Smooth muscle cell (in vitro differentiated cells): ENCODE measurements around the gene GDPGP1. TPM values are rescaled to one million over a fixed set of nuclear protein-coding genes. Genes with fewer than 3 reads are reported as not detected.

Experiments used
- DNase-seq: peaks from one replicate; lab custom pipeline; 2025; ENCODE audit not compliant: unreplicated experiment; lab: John Stamatoyannopoulos, UW
- H2AFZ ChIP-seq: fragments of 200-600 bp; sonication (generic); 2 replicates; pipeline ENCODE4 v1.6.0; 2016; ENCODE audit warnings: antibody characterized with exemption, low read depth, mild to moderate bottlenecking
- H3F3A ChIP-seq: fragments of 200-600 bp; sonication (generic); 2 replicates; pipeline ENCODE4 v1.6.0; 2017; ENCODE audit warnings: antibody characterized with exemption, low read depth
- H3K27ac ChIP-seq: fragments of 200-600 bp; sonication (generic); 2 replicates; pipeline ENCODE4 v1.5.1; 2016; ENCODE audit warnings: low read depth, mild to moderate bottlenecking
- H3K27me3 ChIP-seq: fragments of 200-600 bp; sonication (generic); 2 replicates; pipeline ENCODE4 v1.6.1; 2016; ENCODE audit warnings: low read depth, mild to moderate bottlenecking
- H3K36me3 ChIP-seq: fragments of 200-600 bp; sonication (generic); 2 replicates; pipeline ENCODE4 v1.5.1; 2016; ENCODE audit warnings: low read depth
- H3K4me1 ChIP-seq: fragments of 200-600 bp; sonication (generic); 2 replicates; pipeline ENCODE4 v1.5.1; 2016; ENCODE audit warnings: low read depth
- H3K4me2 ChIP-seq: fragments of 200-600 bp; sonication (generic); 2 replicates; pipeline ENCODE4 v1.6.0; 2016; ENCODE audit warnings: mild to moderate bottlenecking
- H3K4me3 ChIP-seq: fragments of 200-600 bp; sonication (generic); 2 replicates; pipeline ENCODE4 v1.5.1; 2016; ENCODE audit warnings: mild to moderate bottlenecking
- H3K79me2 ChIP-seq: fragments of 200-600 bp; sonication (generic); 2 replicates; pipeline ENCODE4 v1.6.0; 2016; ENCODE audit warnings: low read depth, mild to moderate bottlenecking
- H3K9ac ChIP-seq: fragments of 200-600 bp; sonication (generic); 2 replicates; pipeline ENCODE4 v1.6.0; 2016; ENCODE audit warnings: low read depth
- H3K9me3 ChIP-seq: fragments of 200-600 bp; sonication (generic); replicated peaks from 2 replicates; pipeline ENCODE4 v1.5.1; 2016; ENCODE audit warnings: low read depth
- H4K20me1 ChIP-seq: fragments of 200-600 bp; sonication (generic); 2 replicates; pipeline ENCODE4 v1.6.0; 2016; ENCODE audit warnings: low read depth
- WGBS: methylation state at CpG from one replicate; pipeline ENCODE4 v1.1.7; 2016; ENCODE audit warnings: low lambda C conversion rate; 5-methylcytosine and 5-hydroxymethylcytosine counted together
- polyA plus RNA-seq: library from polyadenylated mRNA; unstranded; fragments of >200 nt; fragmentation: Nextera tagmentation; extraction: Ambion mirVana; gene quantifications from 2 replicates; pipeline ENCODE4 v1.2.1, GENCODE V29; 2016
- total RNA-seq: library from RNA; depleted of rRNA; stranded (reverse); fragments of >200 nt; gene quantifications from 2 replicates; pipeline ENCODE4 v1.2.3, GENCODE V29; 2014
- TF ChIP-seq, protein P1 (sequence below): fragments of 200-600 bp; sonication (generic); IDR thresholded peaks from 2 replicates; pipeline ENCODE4 v1.5.1; 2017; ENCODE audit warnings: borderline replicate concordance, mild to moderate bottlenecking, antibody characterized with exemption; ENCODE audit not compliant: insufficient read depth, poor library complexity, severe bottlenecking

The GDPGP1 gene
- total and polyA plus RNA-seq, 2 experiments from 2014 or later, result 0.09 to 0.21 TPM

DNA sequence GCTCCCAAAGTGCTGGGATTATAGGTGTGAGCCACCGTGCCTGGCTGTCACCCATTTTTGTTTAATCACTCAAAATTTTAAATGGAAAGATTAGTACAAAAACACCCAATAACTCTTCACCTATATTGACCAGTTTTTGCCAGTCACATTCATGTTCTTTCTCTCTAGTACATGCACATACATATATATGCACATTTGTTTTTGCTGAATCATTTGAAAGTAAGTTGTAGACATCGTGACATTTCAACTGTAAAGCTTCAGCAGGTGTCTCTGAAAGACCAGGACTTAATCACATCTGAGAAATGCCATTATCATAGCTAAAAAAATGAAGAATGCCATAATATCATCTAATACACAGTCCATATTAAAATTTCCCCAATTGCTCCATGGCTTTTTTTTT is 39.4 kb upstream of the GDPGP1 start:
- Histone ChIP-seq H3K27me3 (no peaks in the 10 kb centered on the region), H3K27ac (no peak overlapping the region), H3K9ac (no peak overlapping the region), H3F3A (no peaks in the 10 kb centered on the region), H2AFZ (no peak overlapping the region), H3K9me3 (no peaks in the 10 kb centered on the region), H3K4me2 (no peak overlapping the region), H3K4me3 (no peak overlapping the region), H3K79me2 (peaks cover 5% of the 10 kb centered on the region), H3K36me3 (no peaks in the 10 kb centered on the region), H4K20me1 (no peaks in the 10 kb centered on the region), H3K4me1 (no peaks in the 10 kb centered on the region)
- TF ChIP-seq, protein P1, sequence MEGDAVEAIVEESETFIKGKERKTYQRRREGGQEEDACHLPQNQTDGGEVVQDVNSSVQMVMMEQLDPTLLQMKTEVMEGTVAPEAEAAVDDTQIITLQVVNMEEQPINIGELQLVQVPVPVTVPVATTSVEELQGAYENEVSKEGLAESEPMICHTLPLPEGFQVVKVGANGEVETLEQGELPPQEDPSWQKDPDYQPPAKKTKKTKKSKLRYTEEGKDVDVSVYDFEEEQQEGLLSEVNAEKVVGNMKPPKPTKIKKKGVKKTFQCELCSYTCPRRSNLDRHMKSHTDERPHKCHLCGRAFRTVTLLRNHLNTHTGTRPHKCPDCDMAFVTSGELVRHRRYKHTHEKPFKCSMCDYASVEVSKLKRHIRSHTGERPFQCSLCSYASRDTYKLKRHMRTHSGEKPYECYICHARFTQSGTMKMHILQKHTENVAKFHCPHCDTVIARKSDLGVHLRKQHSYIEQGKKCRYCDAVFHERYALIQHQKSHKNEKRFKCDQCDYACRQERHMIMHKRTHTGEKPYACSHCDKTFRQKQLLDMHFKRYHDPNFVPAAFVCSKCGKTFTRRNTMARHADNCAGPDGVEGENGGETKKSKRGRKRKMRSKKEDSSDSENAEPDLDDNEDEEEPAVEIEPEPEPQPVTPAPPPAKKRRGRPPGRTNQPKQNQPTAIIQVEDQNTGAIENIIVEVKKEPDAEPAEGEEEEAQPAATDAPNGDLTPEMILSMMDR, result no peak
- no peak for DNase-seq
- 94% methylated on average over 2 of the region's 2 CpGs for WGBS

DNA sequence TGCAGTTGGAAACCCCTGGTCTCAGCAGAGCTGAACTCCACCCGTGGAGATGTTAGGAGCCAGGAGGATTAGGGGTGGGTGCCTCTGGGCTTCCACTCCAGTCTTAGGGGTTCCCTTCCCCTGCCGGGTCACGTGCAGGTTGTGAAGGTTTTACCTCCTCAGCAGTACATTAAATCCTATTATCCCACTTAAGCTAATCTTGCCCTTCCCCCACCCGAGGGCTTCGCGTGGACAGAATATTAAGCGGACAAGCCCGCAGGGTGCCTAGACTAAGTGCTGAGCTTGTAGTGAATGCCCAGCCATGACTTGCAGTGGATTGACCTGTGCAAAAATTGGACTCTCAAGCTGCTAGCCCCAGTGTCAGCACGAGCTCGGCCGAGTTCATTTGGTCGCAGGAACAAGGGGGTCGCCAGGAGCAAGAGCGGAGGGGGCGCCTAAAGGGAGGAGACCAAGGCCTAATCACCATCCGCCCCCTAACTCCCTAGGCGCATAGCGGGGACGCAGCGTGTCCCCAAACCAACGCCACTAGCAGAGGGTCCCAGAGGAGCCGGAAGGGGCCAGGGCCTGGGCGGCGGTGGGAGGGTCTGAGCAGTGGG is 33.4 kb upstream of the GDPGP1 start:
- TF ChIP-seq, protein P1, result no peak
- Histone ChIP-seq H2AFZ (peak overlapping the region; percentile 89), H3K79me2 (peaks cover 39% of the 10 kb centered on the region), H3K4me3 (peak overlapping the region; percentile 99), H4K20me1 (peaks cover 42% of the 10 kb centered on the region), H3K27me3 (no peaks in the 10 kb centered on the region), H3K27ac (no peak overlapping the region), H3K36me3 (no peaks in the 10 kb centered on the region), H3K4me1 (peaks cover 14% of the 10 kb centered on the region), H3K9ac (peak overlapping the region; percentile 62), H3F3A (peaks cover 15% of the 10 kb centered on the region), H3K9me3 (no peaks in the 10 kb centered on the region), H3K4me2 (peak overlapping the region; percentile 100)
- 15% methylated on average over 23 of the region's 24 CpGs for WGBS
- DNase-seq, result no peak

DNA sequence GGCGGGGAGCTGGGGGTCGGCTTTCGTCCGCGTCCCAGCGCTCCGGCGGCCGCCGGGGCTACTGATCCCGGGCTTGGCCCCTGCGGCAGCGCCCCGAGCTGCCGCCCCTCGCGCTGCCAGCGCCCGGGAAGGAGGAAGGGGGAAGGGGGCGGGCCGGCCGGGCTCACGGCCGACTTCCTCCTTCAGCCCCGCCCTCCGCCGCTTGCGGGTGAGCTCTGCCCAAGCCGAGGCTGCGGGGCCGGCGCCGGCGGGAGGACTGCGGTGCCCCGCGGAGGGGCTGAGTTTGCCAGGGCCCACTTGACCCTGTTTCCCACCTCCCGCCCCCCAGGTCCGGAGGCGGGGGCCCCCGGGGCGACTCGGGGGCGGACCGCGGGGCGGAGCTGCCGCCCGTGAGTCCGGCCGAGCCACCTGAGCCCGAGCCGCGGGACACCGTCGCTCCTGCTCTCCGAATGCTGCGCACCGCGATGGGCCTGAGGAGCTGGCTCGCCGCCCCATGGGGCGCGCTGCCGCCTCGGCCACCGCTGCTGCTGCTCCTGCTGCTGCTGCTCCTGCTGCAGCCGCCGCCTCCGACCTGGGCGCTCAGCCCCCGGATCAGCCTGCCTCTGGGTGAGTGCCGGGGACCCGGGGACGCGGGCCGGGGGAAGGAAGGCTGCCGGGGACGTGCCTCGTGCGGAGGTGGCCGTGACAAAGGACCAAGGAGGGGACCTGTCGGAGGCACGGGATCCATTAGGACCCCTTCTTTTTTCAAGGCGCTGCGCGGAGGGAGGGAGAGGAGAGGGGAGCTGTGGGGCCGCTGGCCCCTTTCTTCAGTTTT is 32.7 kb upstream of the GDPGP1 start, which contains the start of gene SEMA4B:
Gene SEMA4B (plus strand): TSS at position 201 of the 814 bp plus-strand sequence. CDS start 249 bp downstream, at position 450.
- TF ChIP-seq, protein P1, result no peak
- DNase-seq, result peak; percentile 45
- no peaks in the 10 kb centered on the region for H3K27me3 ChIP-seq

More for the DNA sequence above, 32.7 kb upstream of the GDPGP1 start, which contains the start of gene SEMA4B:
- Histone ChIP-seq H3K79me2 (peaks cover 46% of the 10 kb centered on the region), H3K36me3 (no peaks in the 10 kb centered on the region), H3K27ac (no peak within 1 kb of the TSS), H3K4me1 (peaks cover 14% of the 10 kb centered on the region), H2AFZ (peak within 1 kb of the TSS; percentile 89), H3K4me3 (peak within 1 kb of the TSS; percentile 99), H3K9ac (peak within 1 kb of the TSS; percentile 62), H3K9me3 (no peaks in the 10 kb centered on the region), H3F3A (peaks cover 15% of the 10 kb centered on the region), H3K4me2 (peak within 1 kb of the TSS; percentile 100), H4K20me1 (peaks cover 50% of the 10 kb centered on the region)
- under 1% methylated on average over 22 of the region's 88 CpGs for WGBS
